WI38 (cell line): ENCODE data around the gene MDH2.
"Not testable (repeated sequence)": the region's sequence is repeated elsewhere in the genome, so short reads cannot be mapped to it uniquely, and the experiment has no call there.

Source experiments
- H3K4me3 ChIP-seq: 2 replicates; pipeline ENCODE4 v1.5.1; 2011; ENCODE audit warnings: low read depth, mild to moderate bottlenecking, control low read depth, low read length
- CTCF ChIP-seq: IDR thresholded peaks from 2 replicates; pipeline ENCODE4 v1.5.1; 2012; ENCODE audit warnings: low read depth, mild to moderate bottlenecking, control low read depth, low read length

The MDH2 gene

GRCh38 chr7:76057813-76058145, 9.9 kb downstream of the MDH2 start:
- no peak overlapping the region for H3K4me3 ChIP-seq
- TF ChIP-seq CTCF: no peak

GRCh38 chr7:76058745-76059144, 10.8 kb downstream of the MDH2 start:
- H3K4me3 ChIP-seq: not testable (repeated sequence)

- no peak overlapping the region for H3K4me3 ChIP-seq
- TF ChIP-seq CTCF: no peak
Observed at GRCh38 chr7:76060842-76061241, 12.9 kb downstream of the MDH2 start.

- no peak for TF ChIP-seq CTCF
- no peak overlapping the region for H3K4me3 ChIP-seq
Observed at GRCh38 chr7:76062254-76062653, 14.3 kb downstream of the MDH2 start.

- H3K4me3 ChIP-seq: no peak overlapping the region
- TF ChIP-seq CTCF: no peak
Observed at GRCh38 chr7:76063114-76063513, 15.2 kb downstream of the MDH2 start.

GRCh38 chr7:76063525-76063924, 15.6 kb downstream of the MDH2 start:
- TF ChIP-seq CTCF: no peak
- no peak overlapping the region for H3K4me3 ChIP-seq

GRCh38 chr7:76064208-76064970, 16.5 kb downstream of the MDH2 start:
- no peak for TF ChIP-seq CTCF
- no peak overlapping the region for H3K4me3 ChIP-seq

- H3K4me3 ChIP-seq: no peak overlapping the region
Observed at GRCh38 chr7:76065016-76065612, 17.2 kb downstream of the MDH2 start.

More at GRCh38 chr7:76065016-76065612, 17.2 kb downstream of the MDH2 start:
- TF ChIP-seq CTCF: no peak
